ENCODE data around the gene TGM5. TPM values are rescaled to one million over a fixed set of nuclear protein-coding genes. Genes with fewer than 3 reads are reported as not detected.

The TGM5 gene
- total RNA-seq, 1 donor from 2014 or later = not detected

GRCh38 chr15:43187544-43188155 is 79.1 kb downstream of the TGM5 start:
- Mint-ChIP-seq H3K27me3 (ENCODE audit: unreplicated experiment) (peaks cover 3% of the 10 kb centered on the region), H3K4me3 (ENCODE audit: unreplicated experiment) (no peak overlapping the region), H3K4me1 (ENCODE audit: unreplicated experiment) (peaks cover 4% of the 10 kb centered on the region), H3K36me3 (ENCODE audit: low read depth, unreplicated experiment) (peaks cover 3% of the 10 kb centered on the region), H3K27ac (ENCODE audit: unreplicated experiment) (no peak overlapping the region), H3K9me3 (ENCODE audit: unreplicated experiment) (no peaks in the 10 kb centered on the region)
- TF ChIP-seq, protein P1, sequence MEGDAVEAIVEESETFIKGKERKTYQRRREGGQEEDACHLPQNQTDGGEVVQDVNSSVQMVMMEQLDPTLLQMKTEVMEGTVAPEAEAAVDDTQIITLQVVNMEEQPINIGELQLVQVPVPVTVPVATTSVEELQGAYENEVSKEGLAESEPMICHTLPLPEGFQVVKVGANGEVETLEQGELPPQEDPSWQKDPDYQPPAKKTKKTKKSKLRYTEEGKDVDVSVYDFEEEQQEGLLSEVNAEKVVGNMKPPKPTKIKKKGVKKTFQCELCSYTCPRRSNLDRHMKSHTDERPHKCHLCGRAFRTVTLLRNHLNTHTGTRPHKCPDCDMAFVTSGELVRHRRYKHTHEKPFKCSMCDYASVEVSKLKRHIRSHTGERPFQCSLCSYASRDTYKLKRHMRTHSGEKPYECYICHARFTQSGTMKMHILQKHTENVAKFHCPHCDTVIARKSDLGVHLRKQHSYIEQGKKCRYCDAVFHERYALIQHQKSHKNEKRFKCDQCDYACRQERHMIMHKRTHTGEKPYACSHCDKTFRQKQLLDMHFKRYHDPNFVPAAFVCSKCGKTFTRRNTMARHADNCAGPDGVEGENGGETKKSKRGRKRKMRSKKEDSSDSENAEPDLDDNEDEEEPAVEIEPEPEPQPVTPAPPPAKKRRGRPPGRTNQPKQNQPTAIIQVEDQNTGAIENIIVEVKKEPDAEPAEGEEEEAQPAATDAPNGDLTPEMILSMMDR (IDR thresholded peaks at IDR 0.05; ENCODE audit: unreplicated experiment) = peak; percentile 55
- DNase-seq (ENCODE audit: low spot score) = no peak

DNA sequence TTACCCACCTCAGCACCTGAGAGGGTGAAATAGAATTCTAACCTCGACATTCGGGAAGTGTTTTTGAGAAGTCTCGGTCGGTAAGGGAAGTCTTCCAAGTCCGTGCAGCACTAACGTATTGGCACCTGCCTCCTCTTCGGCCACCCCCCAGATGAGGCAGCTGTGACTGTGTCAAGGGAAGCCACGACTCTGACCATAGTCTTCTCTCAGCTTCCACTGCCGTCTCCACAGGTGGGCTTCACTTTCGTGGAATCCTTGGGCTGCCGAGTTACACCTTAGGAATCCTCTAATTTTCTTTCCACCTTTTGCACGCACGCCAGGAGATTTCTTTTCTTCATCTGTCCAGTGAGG is 80.8 kb downstream of the TGM5 start:
- peaks cover 3% of the 10 kb centered on the region for H3K27me3 Mint-ChIP-seq (ENCODE audit: unreplicated experiment)
- TF ChIP-seq, protein P1 (IDR thresholded peaks at IDR 0.05; ENCODE audit: unreplicated experiment) = no peak
- no peaks in the 10 kb centered on the region for H3K9me3 Mint-ChIP-seq (ENCODE audit: unreplicated experiment)
- DNase-seq (ENCODE audit: low spot score) = no peak
- H3K4me1 Mint-ChIP-seq (ENCODE audit: unreplicated experiment) = peaks cover 4% of the 10 kb centered on the region
- H3K27ac Mint-ChIP-seq (ENCODE audit: unreplicated experiment) = peak overlapping the region; percentile 55
- H3K4me3 Mint-ChIP-seq (ENCODE audit: unreplicated experiment) = peak overlapping the region; percentile 96
- no peaks in the 10 kb centered on the region for H3K36me3 Mint-ChIP-seq (ENCODE audit: low read depth, unreplicated experiment)

- Mint-ChIP-seq H3K9me3 (ENCODE audit: unreplicated experiment) (no peaks in the 10 kb centered on the region), H3K27ac (ENCODE audit: unreplicated experiment) (peak within 1 kb of the TSS; percentile 55), H3K27me3 (ENCODE audit: unreplicated experiment) (peaks cover 3% of the 10 kb centered on the region), H3K4me1 (ENCODE audit: unreplicated experiment) (peaks cover 4% of the 10 kb centered on the region), H3K36me3 (ENCODE audit: low read depth, unreplicated experiment) (no peaks in the 10 kb centered on the region), H3K4me3 (ENCODE audit: unreplicated experiment) (peak within 1 kb of the TSS; percentile 96)
- DNase-seq (ENCODE audit: low spot score) = peak; percentile 72
- TF ChIP-seq, protein P1 (IDR thresholded peaks at IDR 0.05; ENCODE audit: unreplicated experiment) = peak; percentile 24
These were observed 81.3 kb downstream of the TGM5 start, which contains the start of gene CCNDBP1 for GRCh38 chr15:43185157-43186002. Gene CCNDBP1 (plus strand): TSS chr15:43185403. CDS start chr15:43185499, 96 bp downstream.

DNA sequence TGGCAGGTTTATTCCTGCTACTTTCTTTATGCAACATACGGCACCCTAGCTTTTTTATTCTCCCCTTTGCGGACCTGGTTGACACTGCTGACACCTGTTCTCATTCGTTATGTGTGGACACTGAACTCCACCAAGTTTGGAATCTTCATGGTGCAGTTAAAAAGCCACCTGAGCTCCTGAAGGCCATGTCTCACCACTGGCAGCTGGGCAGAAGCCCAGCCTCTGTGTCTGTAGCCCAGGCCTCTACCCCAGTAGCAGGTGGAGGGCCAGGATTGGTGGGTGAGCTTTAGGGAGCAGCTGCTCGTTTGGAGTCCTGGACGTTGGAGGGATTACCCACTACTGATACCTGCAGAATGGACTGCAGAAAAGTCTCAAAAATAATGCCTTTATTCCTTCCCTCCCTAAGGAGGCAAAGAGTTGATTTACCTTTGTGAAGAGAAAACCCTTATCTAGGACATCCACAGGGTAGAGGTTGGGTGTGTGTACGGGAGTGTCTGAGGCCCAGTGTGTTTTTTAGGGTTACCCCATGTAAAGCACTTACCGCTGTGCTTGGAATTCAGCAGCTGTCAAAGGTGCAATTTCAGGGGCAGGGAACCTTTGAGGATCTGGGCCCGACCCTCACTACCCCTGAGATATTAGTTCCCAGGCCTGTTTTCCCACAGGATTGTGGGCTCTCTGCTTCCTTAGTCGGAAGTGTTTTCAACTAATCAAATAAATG is 82.2 kb downstream of the TGM5 start:
- TF ChIP-seq, protein P1 (IDR thresholded peaks at IDR 0.05; ENCODE audit: unreplicated experiment) = no peak
- DNase-seq (ENCODE audit: low spot score) = no peak
- peaks cover 4% of the 10 kb centered on the region for H3K4me1 Mint-ChIP-seq (ENCODE audit: unreplicated experiment)
- H3K36me3 Mint-ChIP-seq (ENCODE audit: low read depth, unreplicated experiment) = no peaks in the 10 kb centered on the region
- peak overlapping the region; percentile 91 for H3K4me3 Mint-ChIP-seq (ENCODE audit: unreplicated experiment)
- peaks cover 3% of the 10 kb centered on the region for H3K27me3 Mint-ChIP-seq (ENCODE audit: unreplicated experiment)
- no peaks in the 10 kb centered on the region for H3K9me3 Mint-ChIP-seq (ENCODE audit: unreplicated experiment)
- H3K27ac Mint-ChIP-seq (ENCODE audit: unreplicated experiment) = no peak overlapping the region
